HL-60 (cell line): ENCODE data around the gene TOMM40.

Source experiments
- DNase-seq, 2 experiments: peaks; one replicate each; pipeline ENCODE4 v3.0.0-alpha.2; 2010 to 2020; ENCODE audit warnings: low read depth in 1 of 2, low spot score in 1 of 2
- H3K27ac ChIP-seq: fragments of 250-450 bp; sonication (Bioruptor Pico); replicated peaks from 2 replicates; pipeline ENCODE4 v1.5.1; 2020; ENCODE audit warnings: mild to moderate bottlenecking, moderate library complexity
- H3K27me3 ChIP-seq: fragments of 250-450 bp; sonication (Bioruptor Pico); 2 replicates; pipeline ENCODE4 v1.5.1; 2021; ENCODE audit warnings: mild to moderate bottlenecking, moderate library complexity; ENCODE audit not compliant: insufficient read depth, poor library complexity, severe bottlenecking
- H3K4me3 ChIP-seq: replicated peaks from 2 replicates; pipeline ENCODE4 v1.5.1; 2011; ENCODE audit warnings: mild to moderate bottlenecking, control low read depth, low read length; ENCODE audit not compliant: insufficient read depth
- GABPA ChIP-seq: IDR thresholded peaks from 2 replicates; pipeline ENCODE4 v1.6.1; 2012; ENCODE audit warnings: low read depth
- POLR2AphosphoS5 ChIP-seq: IDR thresholded peaks from 2 replicates; pipeline ENCODE4 v1.6.1; 2012; ENCODE audit warnings: low read depth
- REST ChIP-seq: IDR thresholded peaks from 2 replicates; pipeline ENCODE4 v1.6.1; 2012; ENCODE audit warnings: low read depth; ENCODE audit not compliant: insufficient replicate concordance
- SPI1 ChIP-seq: IDR thresholded peaks from 2 replicates; pipeline ENCODE4 v1.6.1; 2012; ENCODE audit warnings: low read depth, mild to moderate bottlenecking, borderline replicate concordance
- TF ChIP-seq, protein P1 (sequence below): IDR thresholded peaks from one replicate; pipeline ENCODE4 v1.5.1; 2011; ENCODE audit warnings: low read length, control low read depth, inconsistent platforms; ENCODE audit not compliant: insufficient read depth

The TOMM40 gene

GRCh38 chr19:44848812-44849447 is 42.1 kb upstream of the TOMM40 start:
- TF ChIP-seq POLR2AphosphoS5 (no peak), GABPA (no peak), REST (no peak), SPI1 (no peak)
- TF ChIP-seq, protein P1, sequence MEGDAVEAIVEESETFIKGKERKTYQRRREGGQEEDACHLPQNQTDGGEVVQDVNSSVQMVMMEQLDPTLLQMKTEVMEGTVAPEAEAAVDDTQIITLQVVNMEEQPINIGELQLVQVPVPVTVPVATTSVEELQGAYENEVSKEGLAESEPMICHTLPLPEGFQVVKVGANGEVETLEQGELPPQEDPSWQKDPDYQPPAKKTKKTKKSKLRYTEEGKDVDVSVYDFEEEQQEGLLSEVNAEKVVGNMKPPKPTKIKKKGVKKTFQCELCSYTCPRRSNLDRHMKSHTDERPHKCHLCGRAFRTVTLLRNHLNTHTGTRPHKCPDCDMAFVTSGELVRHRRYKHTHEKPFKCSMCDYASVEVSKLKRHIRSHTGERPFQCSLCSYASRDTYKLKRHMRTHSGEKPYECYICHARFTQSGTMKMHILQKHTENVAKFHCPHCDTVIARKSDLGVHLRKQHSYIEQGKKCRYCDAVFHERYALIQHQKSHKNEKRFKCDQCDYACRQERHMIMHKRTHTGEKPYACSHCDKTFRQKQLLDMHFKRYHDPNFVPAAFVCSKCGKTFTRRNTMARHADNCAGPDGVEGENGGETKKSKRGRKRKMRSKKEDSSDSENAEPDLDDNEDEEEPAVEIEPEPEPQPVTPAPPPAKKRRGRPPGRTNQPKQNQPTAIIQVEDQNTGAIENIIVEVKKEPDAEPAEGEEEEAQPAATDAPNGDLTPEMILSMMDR, result no peak
- DNase-seq, result no peak
- H3K27me3 ChIP-seq, result peaks cover 5% of the 10 kb centered on the region
- no peak overlapping the region for H3K27ac ChIP-seq
- no peak overlapping the region for H3K4me3 ChIP-seq

- H3K27ac ChIP-seq, result no peak overlapping the region
- peaks cover 5% of the 10 kb centered on the region for H3K27me3 ChIP-seq
- TF ChIP-seq POLR2AphosphoS5 (no peak), GABPA (no peak), REST (no peak)
- TF ChIP-seq, protein P1, result no peak
- no peak for DNase-seq
- H3K4me3 ChIP-seq, result no peak overlapping the region
Observed at GRCh38 chr19:44850641-44851109, 40.4 kb upstream of the TOMM40 start.

DNA sequence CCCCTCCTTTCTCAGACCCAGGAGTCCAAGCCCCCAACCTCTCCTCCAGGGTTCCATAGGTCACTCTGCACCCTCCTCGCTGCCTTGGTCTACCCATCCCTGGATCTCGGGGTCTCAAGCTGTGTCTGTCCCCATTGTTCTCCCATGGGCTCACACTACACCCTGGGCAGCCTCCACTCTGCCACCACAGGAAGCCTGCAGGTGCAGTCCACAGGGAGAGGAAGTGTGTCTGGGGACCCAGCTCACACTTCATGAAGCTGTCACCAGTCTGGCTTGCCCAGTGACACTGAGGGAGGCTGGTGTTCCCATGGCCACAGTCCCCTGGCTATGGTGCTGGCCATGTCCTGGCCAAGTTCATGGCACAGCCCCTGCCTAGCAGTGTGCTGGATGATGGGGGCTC is 39.6 kb upstream of the TOMM40 start:
- H3K27ac ChIP-seq, result no peak overlapping the region
- H3K4me3 ChIP-seq, result no peak overlapping the region
- DNase-seq, result peak in 1 of 2 experiments; percentile 59
- TF ChIP-seq POLR2AphosphoS5, result 0 out of 2 replicates have a peak, but pooled peaks have one; percentile 37
- TF ChIP-seq, protein P1, result no peak
- TF ChIP-seq REST, result no peak
- peak; percentile 86; the same call in 1 of the 2 replicates for TF ChIP-seq SPI1
- no peak for TF ChIP-seq GABPA
- peaks cover 5% of the 10 kb centered on the region for H3K27me3 ChIP-seq
